K562 (cell line): Measurements from ENCODE around the gene KISS1R. TPM values are rescaled to one million over a fixed set of nuclear protein-coding genes. Genes with fewer than 3 reads are reported as not detected.
"Not testable (repeated sequence)": the region's sequence is repeated elsewhere in the genome, so short reads cannot be mapped to it uniquely, and the experiment has no call there.

Source experiments
- ATAC-seq: fragments of 200-7000 bp; cut with Tn5 transposase; 3 replicates; pipeline ENCODE4 v1.9.1; 2020; ENCODE audit warnings: moderate library complexity
- BruUV-seq: library from RNA; stranded (reverse); fragments of 400-500 nt; replicated peaks from 2 replicates; lab custom pipeline; 2021; lab: Mats Ljungman, UMichigan
- CTCF ChIA-PET: fragments of 300-600 bp; formaldehyde crosslinking; extraction: SDS; loops from one replicate; lab custom pipeline; 2021; ENCODE audit warnings: low intra/inter-chr PET ratio; lab: Yijun Ruan, JAX
- POLR2A ChIA-PET: fragments of 300-600, 350-650 bp; sonication (Branson Sonifier 250); formaldehyde crosslinking; extraction: SDS; loops from one replicate; lab custom pipeline; 2021; ENCODE audit warnings: antibody characterized with exemption, inconsistent platforms; lab: Yijun Ruan, JAX
- DNase-seq, 4 experiments: peaks; one replicate each; pipeline versions ENCODE4 v3.0.0 to v3.0.0-alpha.2; 2011 to 2018; ENCODE audit warnings: low spot score in 3 of 4, mixed read lengths in 3 of 4; ENCODE audit errors: extremely low read depth in 1 of 4
- FAIRE-seq: peaks from 2 replicates; lab custom pipeline; 2011; peaks lifted over from hg19 to GRCh38; lab: Jason Lieb, UNC
- H2AFZ ChIP-seq: 2 replicates; pipeline ENCODE4 v1.6.0; 2011; ENCODE audit warnings: low read depth, low read length, control low read depth, inconsistent platforms
- H3K27ac ChIP-seq: fragments of 200-600 bp; 3 replicates; pipeline ENCODE4 v1.8.0; 2011; ENCODE audit warnings: low read depth, mild to moderate bottlenecking, control low read depth, inconsistent platforms, low read length, moderate library complexity, mixed read lengths; ENCODE audit errors: extremely low read depth
- H3K27me3 ChIP-seq, 2 experiments: fragments of 300-600 bp in 1 of 2; 2 replicates in 1 of 2; 3 replicates in 1 of 2; pipeline versions ENCODE4 v1.6.0 to v1.8.0; 2011; ENCODE audit warnings: inconsistent platforms in 2 of 2, low read length in 2 of 2, mild to moderate bottlenecking in 1 of 2, mixed read lengths in 1 of 2, moderate library complexity in 1 of 2; ENCODE audit not compliant: control insufficient read depth in 2 of 2, insufficient read depth in 2 of 2
- H3K36me3 ChIP-seq: fragments of 300-600 bp; 3 replicates; pipeline ENCODE4 v1.8.0; 2011; ENCODE audit warnings: mild to moderate bottlenecking, low read length, inconsistent platforms; ENCODE audit not compliant: control insufficient read depth, insufficient read depth
- H3K4me1 ChIP-seq, 2 experiments: fragments of 200-600 bp in 1 of 2; replicated peaks in 1 of 2; 2 replicates in 1 of 2; 3 replicates in 1 of 2; pipeline versions ENCODE4 v1.5.1 to v1.8.0; 2011; ENCODE audit warnings: inconsistent platforms in 2 of 2, low read length in 2 of 2, mild to moderate bottlenecking in 1 of 2, mixed read lengths in 1 of 2, moderate library complexity in 1 of 2; ENCODE audit not compliant: control insufficient read depth in 2 of 2, insufficient read depth in 2 of 2
- H3K4me2 ChIP-seq: 2 replicates; pipeline ENCODE4 v1.6.1; 2011; ENCODE audit warnings: low read length, control low read depth, inconsistent platforms, mixed read lengths; ENCODE audit not compliant: insufficient read depth
- H3K4me3 ChIP-seq: fragments of 200-600 bp; sonication (generic), shearing (Covaris generic); 2 replicates; pipeline ENCODE4 v1.5.1; 2016; ENCODE audit warnings: control low read depth, inconsistent platforms
- H3K79me2 ChIP-seq: fragments of 200-600 bp; 3 replicates; pipeline ENCODE4 v1.8.0; 2011; ENCODE audit warnings: low read length, inconsistent platforms; ENCODE audit not compliant: control insufficient read depth, insufficient read depth
- H3K9ac ChIP-seq, 2 experiments: 2 replicates each; pipeline versions ENCODE4 v1.6.0 to v1.6.1; 2011; ENCODE audit warnings: low read depth in 2 of 2, low read length in 2 of 2, control low read depth in 1 of 2, inconsistent platforms in 1 of 2, mild to moderate bottlenecking in 1 of 2, mixed read lengths in 1 of 2; ENCODE audit not compliant: insufficient read depth in 1 of 2
- H3K9me1 ChIP-seq: one replicate; pipeline ENCODE4 v1.6.0; 2011; ENCODE audit warnings: inconsistent platforms, mild to moderate bottlenecking, low read length, moderate library complexity; ENCODE audit not compliant: control insufficient read depth, insufficient read depth
- H3K9me3 ChIP-seq: replicated peaks from 2 replicates; pipeline ENCODE4 v1.5.1; 2011; ENCODE audit warnings: low read depth, low read length, inconsistent platforms; ENCODE audit not compliant: control insufficient read depth, insufficient read depth
- H4K20me1 ChIP-seq: replicated peaks from 2 replicates; pipeline ENCODE4 v1.6.1; 2011; ENCODE audit warnings: low read length, inconsistent platforms, mixed read lengths; ENCODE audit not compliant: control insufficient read depth, insufficient read depth
- CEBPB ChIP-seq: fragments of 450-650 bp; IDR thresholded peaks from 2 replicates; pipeline ENCODE4 v1.6.1; 2016; ENCODE audit warnings: missing genetic modification characterization, missing compliant biosample characterization
- PTBP1 ChIP-seq: fragments of 200-400 bp; formaldehyde crosslinking; IDR thresholded peaks from 2 replicates; pipeline ENCODE4 v1.6.1; 2017; ENCODE audit warnings: low read depth, low read length
- ZNF121 ChIP-seq: sonication (generic); formaldehyde crosslinking; conservative IDR thresholded peaks from 2 replicates; pipeline ENCODE4 v1.8.0; 2022; ENCODE audit warnings: missing genetic modification reagents
- WGBS: fragments of 100-300 bp; shearing (Covaris generic); methylation state at CpG from one replicate; pipeline ENCODE4 v1.1.6; 2016; ENCODE audit warnings: low coverage, mixed read lengths; ENCODE audit not compliant: insufficient coverage; ENCODE audit errors: missing lambda C conversion rate; 5-methylcytosine and 5-hydroxymethylcytosine counted together
- in situ Hi-C: fragments of 300-500 bp; cut with MboI; formaldehyde crosslinking; loops from 4 replicates; pipeline ENCODE4 v1.15.0; 2018; ENCODE audit warnings: inconsistent platforms, mixed read lengths
- intact Hi-C: fragments of 100-400 bp; cut with micrococcal nuclease; formaldehyde crosslinking; loops from 2 replicates; pipeline ENCODE4 v1.14.2; 2022
- polyA plus RNA-seq, 8 experiments: library from polyadenylated mRNA; depleted of rRNA in 4 of 8; stranded (reverse) in 5 of 8; unstranded in 3 of 8; fragments of >200 nt; fragmentation: Nextera tagmentation in 2 of 8; fragmentation: Illumina TruSeq in 1 of 8; extraction: Ambion mirVana in 2 of 8; extraction: Trizol in 1 of 8; gene quantifications; 2 replicates each; pipeline versions ENCODE4 v1.2.1 to v1.2.3, GENCODE V29; 2011 to 2014; ENCODE audit warnings: inconsistent platforms in 1 of 8, missing spikeins in 1 of 8
- total RNA-seq, 7 experiments: library from RNA; depleted of rRNA in 6 of 7; stranded (reverse); fragments of >200 nt in 6 of 7; fragmentation: Illumina TruSeq in 2 of 7; extraction: Trizol in 2 of 7; gene quantifications; 2 replicates each; pipeline versions ENCODE4 v1.2.1 to v1.2.3, GENCODE V29; 2011 to 2021; ENCODE audit warnings: low replicate concordance in 1 of 7
- TF ChIP-seq, protein P1 (sequence below): fragments of 200-800 bp; sonication (Bioruptor generic); IDR thresholded peaks from 2 replicates; pipeline ENCODE4 v1.6.1; 2016; ENCODE audit warnings: missing genetic modification characterization, missing compliant biosample characterization

KISS1R gene
- total and polyA plus RNA-seq, 9 of the 15 experiments (the other 6 are each of a cell fraction or from before 2014, with no cell fraction given), result 0.37 to 39.4 (median 2.0) TPM

GRCh38 chr19:956766-957440 lies 39.8 kb downstream of the KISS1R start (continued):
- TF ChIP-seq, protein P1, sequence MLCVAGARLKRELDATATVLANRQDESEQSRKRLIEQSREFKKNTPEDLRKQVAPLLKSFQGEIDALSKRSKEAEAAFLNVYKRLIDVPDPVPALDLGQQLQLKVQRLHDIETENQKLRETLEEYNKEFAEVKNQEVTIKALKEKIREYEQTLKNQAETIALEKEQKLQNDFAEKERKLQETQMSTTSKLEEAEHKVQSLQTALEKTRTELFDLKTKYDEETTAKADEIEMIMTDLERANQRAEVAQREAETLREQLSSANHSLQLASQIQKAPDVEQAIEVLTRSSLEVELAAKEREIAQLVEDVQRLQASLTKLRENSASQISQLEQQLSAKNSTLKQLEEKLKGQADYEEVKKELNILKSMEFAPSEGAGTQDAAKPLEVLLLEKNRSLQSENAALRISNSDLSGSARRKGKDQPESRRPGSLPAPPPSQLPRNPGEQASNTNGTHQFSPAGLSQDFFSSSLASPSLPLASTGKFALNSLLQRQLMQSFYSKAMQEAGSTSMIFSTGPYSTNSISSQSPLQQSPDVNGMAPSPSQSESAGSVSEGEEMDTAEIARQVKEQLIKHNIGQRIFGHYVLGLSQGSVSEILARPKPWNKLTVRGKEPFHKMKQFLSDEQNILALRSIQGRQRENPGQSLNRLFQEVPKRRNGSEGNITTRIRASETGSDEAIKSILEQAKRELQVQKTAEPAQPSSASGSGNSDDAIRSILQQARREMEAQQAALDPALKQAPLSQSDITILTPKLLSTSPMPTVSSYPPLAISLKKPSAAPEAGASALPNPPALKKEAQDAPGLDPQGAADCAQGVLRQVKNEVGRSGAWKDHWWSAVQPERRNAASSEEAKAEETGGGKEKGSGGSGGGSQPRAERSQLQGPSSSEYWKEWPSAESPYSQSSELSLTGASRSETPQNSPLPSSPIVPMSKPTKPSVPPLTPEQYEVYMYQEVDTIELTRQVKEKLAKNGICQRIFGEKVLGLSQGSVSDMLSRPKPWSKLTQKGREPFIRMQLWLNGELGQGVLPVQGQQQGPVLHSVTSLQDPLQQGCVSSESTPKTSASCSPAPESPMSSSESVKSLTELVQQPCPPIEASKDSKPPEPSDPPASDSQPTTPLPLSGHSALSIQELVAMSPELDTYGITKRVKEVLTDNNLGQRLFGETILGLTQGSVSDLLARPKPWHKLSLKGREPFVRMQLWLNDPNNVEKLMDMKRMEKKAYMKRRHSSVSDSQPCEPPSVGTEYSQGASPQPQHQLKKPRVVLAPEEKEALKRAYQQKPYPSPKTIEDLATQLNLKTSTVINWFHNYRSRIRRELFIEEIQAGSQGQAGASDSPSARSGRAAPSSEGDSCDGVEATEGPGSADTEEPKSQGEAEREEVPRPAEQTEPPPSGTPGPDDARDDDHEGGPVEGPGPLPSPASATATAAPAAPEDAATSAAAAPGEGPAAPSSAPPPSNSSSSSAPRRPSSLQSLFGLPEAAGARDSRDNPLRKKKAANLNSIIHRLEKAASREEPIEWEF (CRISPR knock-in tag), result no peak
- peak; percentile 99 for TF ChIP-seq PTBP1

DNA sequence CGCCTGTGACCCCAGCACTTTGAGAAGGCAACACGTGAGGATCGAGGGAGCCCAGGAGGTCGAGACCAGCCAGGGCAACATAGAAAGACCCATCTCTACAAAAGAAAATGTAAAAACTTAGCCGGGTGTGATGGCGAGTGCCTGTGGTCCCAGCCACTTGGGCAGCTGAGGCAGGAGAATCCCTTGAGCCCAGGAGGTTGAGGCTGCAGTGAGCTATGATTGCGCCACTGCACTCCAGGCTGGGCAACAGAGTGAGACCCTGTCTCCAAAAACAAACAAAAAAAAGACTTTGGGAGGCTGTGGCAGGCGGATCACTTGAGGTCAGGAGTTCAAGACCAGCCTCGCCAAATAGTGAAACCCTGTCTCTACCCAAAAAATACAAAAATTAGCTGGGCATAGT lies 40.4 kb downstream of the KISS1R start:
- 85% methylated on average over 8 of the region's 9 CpGs for WGBS
- DNase-seq, H3K27ac ChIP-seq, H4K20me1 ChIP-seq, intact Hi-C loops, H3K9me1 ChIP-seq, ATAC-seq, BruUV-seq, H3K4me2 ChIP-seq, CTCF ChIA-PET, H2AFZ ChIP-seq, H3K27me3 ChIP-seq, FAIRE-seq, H3K9me3 ChIP-seq, H3K4me3 ChIP-seq, in situ Hi-C loops: not testable (repeated sequence)
- peak overlapping the region in 1 of 2 experiments; percentile 47; a peak in 1 of 4 replicates for H3K9ac ChIP-seq
- H3K79me2 ChIP-seq, result peaks cover 73% of the 10 kb centered on the region
- peaks cover 69 to 97% of the 10 kb centered on the region in 2 experiments for H3K4me1 ChIP-seq
- H3K36me3 ChIP-seq, result peaks cover 37% of the 10 kb centered on the region; the same call in 1 of the 3 replicates
- POLR2A ChIA-PET, result interaction anchor here (0.7 to 1.1 kb wide), 2 partner anchors 286 to 311 kb away, joined by 3 to 4 read pairs; partner anchors contain the start of gene CIRBP
- TF ChIP-seq CEBPB (peak; percentile 32; the same call in 1 of the 2 replicates), ZNF121 (CRISPR knock-in tag) (peak; percentile 93)
